HG02571 (cell line): ENCODE measurements around the gene UNC5B.
"Not testable (repeated sequence)": the region's sequence is repeated elsewhere in the genome, so short reads cannot be mapped to it uniquely, and the experiment has no call there.

Experiments
- ATAC-seq: cut with Tn5 transposase; IDR thresholded peaks from one replicate; pipeline ENCODE4 v1.9.1; 2021; ENCODE audit warnings: mild to moderate bottlenecking, moderate library complexity; ENCODE audit not compliant: unreplicated experiment

Gene UNC5B

DNA sequence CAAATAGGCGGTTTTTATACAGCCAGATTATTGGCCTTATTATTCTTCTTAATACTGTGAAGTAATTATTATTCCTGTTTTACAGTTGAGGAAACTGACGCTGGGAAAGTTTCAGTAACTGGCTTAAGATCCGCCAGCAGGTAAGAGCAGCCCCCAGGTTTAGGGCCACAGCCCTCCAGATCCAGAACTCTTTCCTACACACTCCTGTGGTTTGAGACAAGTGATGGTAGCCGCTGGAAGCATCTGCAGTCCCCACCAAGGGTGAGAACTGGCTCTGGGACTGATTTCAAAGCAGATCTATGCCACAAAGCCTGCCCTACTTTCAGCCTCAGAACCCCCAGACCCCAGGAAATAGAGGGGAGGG lies 3.0 kb upstream of the UNC5B start:
- no peak for ATAC-seq

DNA sequence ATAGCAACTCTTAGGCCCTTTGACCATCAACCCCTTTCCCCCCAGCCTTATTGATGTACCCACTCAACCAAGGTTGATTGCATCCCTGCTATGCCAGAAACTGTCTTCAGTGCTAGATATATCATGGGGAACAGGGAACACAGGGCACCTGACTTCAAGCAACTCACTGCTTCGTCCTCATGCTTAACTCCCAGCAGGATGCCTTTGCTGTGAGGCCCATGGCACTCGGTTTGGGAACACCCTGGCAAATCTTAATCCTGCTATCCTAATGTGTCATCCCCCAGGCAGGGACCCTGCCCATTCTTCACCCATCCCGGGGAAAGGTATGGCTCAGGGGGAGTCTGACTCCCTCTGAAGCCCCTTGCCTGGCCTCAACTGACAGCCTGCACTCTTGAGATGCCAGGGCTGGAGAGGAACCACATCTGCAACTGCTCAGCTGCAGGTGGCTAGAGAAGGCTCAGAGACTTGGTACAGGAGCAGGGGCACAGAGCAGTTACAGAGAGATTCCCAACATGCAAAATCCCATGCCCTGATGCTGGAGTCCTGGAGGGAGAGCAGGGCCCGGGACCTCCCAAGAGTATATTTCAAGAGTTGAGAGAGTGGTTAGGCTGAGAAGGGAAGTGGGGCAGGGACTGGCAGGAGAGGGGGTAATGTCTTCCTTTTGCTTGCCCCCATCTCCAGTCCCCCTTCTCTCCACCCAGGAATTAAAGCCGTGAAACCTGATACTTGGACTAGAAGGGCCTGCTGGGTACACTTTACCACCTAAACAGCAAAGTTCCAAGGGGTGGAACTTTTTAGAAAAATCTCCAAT lies 2.4 kb upstream of the UNC5B start:
- no peak for ATAC-seq

DNA sequence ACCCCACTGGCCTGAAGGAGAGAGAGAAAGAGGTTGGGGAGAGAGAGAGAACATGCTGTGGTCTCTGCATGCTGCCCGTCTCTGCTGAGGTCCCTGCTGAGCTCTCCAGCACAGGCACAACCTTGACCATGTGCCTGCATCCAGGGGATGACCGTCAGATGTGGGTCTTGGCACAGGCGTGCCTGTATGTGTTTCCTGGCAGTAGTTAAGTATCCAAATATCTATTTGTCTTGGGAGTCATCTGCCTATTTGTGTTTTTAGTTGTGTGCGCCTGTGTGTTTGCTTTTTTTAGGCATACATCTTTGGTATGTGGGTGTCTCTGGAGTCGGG lies 1.9 kb upstream of the UNC5B start:
- no peak for ATAC-seq

DNA sequence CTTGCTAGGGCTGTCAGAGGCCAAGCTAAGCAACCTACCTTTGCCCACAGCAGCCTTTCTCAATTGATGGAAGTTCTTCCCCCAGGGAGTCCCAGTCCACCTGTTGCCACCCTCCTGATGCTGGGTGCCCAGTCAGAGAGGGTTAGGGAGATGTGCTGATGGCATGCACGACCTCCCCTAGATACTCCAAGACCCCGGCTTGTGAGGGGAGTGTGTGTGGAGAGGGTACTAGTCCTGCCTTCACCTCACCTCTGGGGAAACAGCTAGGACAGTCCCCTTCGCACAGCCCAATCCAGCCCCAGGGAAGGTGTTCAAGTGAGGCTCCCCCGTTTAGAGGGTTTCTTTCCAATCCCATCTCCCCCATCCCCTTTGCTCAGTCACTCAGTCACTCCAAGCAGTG lies 1.3 kb upstream of the UNC5B start:
- no peak for ATAC-seq

DNA sequence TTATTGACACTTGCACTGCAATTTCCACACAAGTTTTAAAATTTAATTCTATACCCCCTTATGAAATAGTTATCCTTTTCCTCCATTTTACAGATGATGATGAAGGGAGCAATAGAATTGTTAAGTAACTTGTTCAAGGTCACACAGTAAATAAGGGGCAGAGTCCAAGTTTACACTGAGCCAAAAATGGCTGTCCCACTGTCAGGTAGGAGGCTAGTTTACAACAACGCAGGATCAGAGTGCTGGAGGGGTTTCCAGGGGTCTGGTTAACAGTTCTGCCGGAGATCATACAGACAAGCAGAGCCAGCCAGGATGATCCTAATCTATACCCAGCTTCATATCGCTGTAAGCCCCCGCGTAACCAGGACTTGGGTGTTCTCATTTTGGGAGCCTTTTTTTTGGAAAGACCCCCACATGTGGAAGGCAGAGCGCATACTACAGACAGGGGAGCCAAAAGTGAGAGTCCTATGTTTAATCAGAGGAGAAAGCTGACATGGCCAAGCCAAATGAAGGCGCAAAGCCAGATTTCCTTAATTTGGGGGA lies 524 bp upstream of the UNC5B start:
- no peak for ATAC-seq

DNA sequence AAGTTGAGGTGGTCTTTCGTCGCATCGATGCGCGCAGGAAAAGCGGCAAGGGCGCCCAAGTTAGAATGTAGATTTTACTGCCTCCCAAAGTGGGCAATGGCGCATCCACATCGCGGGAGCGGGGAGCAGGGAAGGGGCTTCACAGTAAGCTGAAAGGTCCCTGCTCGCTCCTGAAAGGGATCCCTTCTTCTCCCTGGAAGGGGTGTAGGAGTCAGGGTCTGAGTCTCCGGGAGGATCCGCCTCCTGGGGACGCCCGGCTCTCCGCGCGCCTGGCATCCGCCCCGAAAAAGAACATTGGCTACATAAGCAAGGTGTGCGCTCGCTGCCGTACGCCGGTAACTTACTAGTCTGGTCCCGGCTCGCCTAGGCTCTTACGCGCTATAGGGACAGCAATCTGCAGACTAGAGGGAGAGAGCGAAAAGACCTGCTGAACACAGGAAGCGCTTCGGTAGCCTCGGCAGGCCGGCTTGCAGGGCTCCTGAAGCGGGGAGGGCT lies 804 bp downstream of the UNC5B start:
- ATAC-seq = no peak

DNA sequence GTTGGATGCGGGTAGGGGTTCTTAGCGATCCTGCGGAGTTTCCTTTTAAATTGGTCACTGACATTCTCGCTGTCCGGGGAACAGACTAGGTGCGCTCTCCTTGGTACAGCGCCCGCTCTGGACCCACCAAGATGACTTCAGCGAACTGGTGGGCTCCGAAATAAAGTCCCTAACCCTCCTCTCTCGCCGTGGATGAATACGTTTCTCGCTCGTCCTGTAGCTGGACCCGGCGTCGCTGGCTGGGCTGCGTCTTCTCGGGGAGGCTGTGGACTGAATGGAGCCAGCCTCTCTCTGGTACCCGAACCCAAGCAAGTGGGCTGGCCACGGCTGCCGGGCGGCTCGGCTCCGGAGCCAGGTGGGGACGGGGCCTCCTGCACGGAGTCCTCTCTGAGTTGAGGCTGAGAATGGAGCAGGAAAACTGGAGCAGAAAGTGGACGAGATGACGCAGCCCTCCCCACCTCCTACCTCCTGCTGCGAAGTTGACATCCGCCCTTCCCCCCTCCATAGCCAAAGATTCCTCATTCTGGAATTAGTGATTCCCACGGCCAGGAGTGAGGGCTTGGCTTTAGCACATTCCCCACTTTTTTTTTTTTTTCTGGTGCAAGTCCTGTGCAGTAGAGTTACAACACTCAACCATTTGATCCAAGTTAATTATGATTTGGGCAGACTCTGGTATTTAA lies 1.5 kb downstream of the UNC5B start:
- no peak for ATAC-seq

DNA sequence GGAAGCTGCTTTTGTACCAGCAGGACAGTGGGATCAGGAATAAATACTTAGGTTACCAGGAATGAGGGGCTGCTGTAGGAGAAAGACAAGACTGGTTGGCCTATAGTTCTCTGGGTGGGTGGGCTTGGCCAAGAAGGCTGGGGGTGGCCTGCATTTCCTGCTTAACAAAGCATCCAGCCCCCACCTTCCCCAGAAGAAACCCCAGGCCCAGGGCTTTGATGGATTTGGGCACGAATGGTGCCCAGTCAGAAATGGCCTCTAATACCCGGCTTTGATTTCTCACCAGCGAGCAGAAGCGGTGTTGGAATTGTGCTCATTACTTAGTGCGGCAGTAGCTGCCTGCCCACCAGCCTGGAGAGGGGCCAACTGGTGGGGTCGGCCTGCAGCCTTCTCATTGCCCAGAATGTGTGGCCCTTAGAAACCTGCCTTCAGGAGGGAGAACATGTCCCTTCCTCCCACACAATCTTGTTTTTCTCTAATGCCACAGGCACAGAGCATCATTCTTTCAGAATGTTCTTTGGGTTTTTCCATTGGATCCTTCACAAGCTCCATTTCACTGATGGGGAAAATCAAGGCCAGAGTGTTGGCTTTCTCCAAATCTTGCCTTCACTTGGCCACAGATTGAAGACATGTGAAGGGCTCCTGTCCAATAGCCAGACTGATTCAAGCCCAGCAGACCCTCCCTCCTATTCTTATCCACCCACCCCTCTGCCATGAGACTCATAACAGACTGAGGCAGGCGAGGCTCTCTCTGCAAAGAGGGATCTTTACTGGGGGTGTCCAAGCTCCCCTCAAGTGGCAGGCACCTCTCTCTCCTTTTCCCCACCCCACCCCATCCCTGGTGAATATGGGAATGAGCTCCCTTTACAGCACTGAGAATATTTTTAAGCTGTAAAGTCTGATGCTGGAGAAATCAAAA lies 2.5 kb downstream of the UNC5B start:
- no peak for ATAC-seq

DNA sequence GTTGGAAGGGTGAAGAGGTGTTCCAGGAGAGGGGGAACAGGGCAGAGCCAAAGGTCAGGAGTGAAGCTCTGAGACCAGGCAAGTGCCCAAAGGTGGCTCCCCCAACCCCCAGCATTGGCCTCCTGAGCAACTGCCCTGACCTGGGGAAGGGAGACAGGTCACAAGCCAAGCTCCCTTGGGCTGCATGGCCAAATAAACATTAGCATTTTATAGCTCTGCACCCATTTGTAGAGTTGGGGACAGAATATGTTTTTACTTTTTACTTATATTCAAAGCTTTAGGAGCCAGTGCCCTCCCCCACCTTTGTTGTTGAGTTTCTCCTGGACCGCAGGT lies 4.0 kb downstream of the UNC5B start:
- ATAC-seq = no peak

DNA sequence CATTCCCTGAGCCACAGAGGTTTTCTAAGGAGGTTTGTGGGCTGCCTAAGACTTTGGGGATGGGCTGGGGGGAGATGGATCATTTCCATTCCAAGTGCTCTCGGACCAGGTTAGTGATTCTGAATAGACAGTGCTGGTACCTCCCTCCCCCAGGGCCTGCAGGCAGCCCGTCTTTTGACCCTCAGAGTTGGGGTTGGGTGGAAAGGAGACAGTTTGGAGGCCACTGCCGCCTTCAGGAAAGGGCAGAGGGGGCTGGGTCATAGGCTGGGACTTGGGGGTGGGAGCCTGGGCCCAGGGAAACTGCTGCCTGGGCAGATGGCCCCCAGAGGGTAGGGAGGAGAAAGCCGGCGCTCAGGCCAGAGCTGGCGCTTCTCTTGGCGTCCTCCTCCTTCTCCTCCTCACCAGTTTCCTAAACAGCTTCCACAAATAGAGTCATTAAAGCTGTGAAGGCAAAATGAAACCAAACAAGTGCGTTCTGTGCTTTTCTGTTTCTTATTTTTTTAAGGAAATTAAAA lies 4.4 kb downstream of the UNC5B start:
- no peak for ATAC-seq

DNA sequence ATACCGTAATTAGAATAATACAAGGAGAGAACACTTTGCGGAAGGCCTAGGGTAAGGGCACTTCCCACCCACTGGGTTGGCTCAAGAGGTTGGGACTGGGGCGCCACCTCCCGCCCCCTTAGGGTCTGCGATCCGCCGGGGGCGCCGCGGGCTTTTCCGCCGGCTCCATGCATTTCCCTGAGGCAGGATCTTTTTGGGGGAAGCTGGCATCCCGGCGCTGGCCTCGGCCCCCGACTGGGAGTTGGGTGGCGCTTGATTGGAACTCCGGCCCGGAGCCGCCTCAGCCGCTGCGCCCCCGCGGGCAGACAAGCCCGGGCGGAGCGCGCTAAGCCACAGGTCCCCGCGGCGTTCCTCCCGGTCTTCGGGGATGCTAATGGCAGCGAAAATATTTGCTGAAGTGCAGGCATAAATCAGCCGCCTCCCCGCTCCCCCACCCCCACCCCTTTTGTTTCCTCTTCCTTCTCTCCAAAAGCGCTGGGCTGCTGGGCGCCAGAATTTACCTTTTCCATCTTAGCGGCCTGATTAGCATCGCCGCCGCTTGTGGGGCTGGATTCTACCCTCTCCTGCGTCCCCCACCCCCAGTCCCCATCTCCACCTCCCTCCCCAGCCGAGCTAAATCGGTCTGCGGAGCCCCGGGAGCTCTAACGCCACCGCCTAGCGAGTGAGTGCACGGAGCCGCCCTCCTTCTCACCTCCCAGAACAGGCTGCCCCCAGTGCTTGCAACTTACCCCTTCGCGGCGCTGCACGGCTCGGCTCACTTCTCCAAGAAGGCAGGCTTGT lies 5.1 kb downstream of the UNC5B start:
- no peak for ATAC-seq

DNA sequence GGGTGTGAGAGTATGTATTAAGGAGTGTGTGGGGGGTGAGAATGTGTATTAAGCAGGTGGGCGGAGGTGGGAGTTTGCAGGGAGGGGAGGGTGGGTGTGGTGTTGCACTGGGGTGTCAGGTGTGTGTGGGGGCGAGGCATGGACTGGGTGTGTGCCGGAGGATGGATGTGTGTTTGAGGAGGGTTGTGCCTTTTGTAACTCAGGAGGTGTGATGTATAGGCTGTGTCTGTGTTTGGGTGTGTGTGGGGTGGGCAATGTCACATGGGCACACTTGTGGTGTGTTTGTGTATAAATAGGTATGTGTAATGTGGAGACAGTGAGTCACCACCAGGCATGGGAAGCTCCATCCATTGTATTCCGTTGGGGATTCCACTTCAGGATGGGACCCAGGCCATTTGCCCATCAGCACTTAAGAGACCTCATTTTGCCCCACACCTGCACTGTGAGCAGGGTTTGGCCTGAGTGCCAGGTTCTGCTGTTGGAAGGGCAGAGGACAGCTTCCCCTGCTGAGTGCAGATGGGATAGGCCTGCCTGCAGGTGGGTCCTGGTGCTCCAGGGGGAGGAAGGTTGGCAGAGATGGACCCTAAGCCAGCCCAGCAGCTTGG lies 5.8 kb downstream of the UNC5B start:
- no peak for ATAC-seq

DNA sequence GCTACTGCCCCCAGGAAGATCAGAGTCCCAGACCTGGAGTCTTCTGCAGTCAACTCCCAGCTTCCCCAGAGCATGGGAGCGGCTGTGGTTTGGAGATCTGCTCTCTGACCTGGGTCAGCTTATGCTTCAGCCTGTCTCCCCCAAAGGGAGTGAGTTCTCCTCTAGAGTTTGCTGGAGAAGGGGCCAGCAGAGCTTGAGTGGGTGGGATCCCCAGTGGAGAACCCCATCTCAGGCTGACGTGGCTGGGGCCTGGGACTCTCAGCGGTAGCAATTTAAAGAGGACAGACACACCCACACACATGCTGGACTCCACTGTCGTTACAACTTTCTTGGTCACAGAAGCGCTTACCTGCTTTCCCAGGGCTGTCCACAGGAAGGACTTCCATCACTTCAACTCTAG lies 6.3 kb downstream of the UNC5B start:
- ATAC-seq = no peak

DNA sequence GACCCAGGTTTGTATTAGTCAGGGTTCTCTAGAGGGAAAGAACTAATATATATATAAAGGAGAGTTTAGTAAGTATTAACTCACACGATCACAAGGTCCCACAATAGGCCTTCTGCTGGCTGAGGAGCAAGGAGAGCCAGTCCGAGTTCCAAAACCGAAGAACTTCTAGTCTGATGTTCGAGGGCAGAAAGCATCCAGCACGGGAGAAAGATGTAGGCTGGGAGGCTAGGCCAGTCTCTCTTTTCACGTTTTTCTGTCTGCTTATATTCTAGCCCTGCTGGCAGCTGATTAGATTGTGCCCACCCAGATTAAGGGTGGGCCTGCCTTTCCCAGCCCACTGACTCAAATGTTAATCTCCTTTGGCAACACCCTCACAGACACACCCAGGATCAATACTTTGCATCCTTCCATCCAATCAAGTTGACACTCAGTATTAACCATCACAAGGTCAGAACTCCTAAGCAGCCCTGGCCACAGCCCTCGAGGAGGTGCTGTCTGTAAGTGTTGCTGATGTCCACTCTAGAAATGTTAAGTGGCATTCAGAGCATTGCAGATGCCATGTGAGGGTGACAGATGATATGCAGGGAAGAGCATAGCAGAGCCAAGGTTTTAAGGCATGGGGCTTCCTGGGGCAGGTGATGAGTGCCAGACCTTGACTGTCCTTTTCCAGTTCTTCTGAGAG lies 7.0 kb downstream of the UNC5B start:
- not testable (repeated sequence) for ATAC-seq

DNA sequence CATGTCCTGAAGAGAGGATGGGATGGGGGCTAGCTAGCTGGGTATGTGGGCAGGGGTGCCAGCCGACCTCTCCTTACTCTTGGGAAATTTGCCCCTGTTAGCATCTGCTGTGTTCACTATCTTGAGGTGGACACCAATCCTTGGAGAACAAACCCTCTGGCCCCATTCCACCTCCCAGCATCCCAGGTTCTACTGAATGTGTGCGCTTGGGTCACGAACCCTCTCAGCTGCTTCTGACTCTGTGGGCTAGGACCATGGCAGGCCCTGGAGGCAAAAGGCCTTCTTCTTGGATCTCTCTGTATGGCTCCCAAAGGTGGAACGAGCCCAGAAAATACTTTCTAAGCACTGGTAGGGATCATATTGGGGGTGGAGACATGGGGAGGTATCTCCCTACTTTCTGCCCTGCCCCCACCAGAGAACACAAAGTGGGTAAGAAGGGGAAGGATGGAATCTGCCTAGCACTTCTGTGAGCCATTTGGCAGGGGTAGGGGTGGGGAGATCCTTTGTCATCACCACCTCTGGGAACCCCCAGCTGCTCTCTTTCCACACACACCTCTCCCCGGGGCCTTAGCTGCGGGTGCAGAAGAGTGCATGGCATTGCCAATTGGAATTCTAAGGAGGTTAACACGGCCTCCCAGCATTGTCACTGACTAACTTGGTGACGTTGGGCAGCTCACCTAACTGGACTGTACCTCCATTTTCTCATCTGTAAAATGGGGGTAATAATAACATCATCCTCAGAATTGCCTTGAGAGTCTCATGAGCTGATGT lies 7.7 kb downstream of the UNC5B start:
- ATAC-seq = no peak

DNA sequence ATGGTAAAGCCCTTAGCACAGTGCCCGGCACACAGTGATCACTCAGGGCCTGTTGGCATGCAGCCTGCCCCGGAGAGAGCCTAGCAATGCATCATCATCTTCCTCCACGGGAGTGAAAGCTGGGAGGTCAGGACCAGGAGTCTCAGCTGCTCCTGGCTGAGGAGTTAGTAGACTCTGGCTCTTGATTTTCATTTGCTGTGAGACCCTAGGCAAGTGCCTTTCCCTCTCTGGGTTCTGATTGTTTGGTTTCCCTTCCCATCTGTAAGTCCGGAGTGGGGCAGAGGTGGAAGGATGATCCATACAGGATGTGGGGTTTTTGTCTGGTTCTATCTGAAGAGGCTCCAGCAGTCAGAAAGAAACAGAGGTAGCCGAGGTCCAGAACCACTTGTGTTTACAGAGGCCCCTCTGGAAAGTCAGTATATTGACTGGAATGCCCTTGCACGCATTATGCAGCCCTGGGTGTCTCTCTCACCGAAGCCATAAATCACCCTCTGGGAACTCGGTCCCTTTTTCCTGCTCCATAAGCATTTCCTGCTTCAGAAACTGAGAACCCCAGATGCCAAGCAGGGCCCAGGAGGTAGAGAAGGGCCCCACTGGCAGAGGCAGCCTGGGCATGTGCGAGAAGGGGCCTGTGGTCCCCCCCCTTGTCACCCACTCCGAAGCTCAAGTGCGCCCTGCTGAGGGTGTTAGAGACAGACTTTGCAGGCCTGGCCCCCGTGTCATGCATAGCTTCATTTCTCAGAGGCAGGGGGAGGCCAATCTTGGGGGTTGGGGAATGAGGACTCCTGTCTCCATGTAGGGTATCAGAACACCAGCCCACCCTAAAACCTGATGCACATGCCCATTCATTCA lies 8.5 kb downstream of the UNC5B start:
- ATAC-seq = no peak

DNA sequence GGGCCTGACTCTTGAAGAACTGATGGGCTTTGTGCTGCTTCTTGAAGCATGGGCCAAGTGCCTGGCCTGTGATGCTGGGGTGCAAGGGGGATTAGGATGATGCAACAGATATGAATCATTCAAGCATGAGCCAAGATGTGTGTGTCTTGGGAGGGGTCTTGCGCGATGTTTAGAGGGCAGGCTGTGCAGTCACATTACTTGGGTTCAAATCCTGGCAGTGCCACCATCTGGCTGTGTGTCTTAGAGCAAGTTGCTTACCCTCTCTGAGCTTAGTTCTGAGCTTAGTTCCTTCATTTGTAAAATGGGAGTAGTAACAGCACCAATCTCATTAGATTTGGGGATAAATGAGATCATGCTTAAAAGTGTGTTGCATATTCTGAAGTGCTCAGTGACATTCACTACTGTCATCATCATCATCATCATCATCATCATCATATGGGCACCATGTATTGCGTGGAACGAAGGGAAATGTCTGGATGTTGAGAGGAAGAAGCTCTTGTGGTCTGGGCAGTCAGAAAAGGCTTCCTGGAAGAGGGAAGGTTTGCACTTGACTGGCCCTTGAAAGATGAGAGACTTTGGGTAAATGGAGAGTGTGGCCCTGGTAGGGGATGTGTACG lies 9.3 kb downstream of the UNC5B start:
- no peak for ATAC-seq
